Spleen (tissue), 11 donors: ENCODE results near the gene TECPR1. TPM values are rescaled to one million over a fixed set of nuclear protein-coding genes. Genes with fewer than 3 reads are reported as not detected.

Source experiments
- DNase-seq: peaks from one replicate; pipeline ENCODE4 v3.0.0-alpha.2; 2020
- H3K27ac ChIP-seq, 8 donors: fragments of 200-600 bp; sonication (generic) in 7 of 8; 1 replicate in 4 of 8; 2 replicates in 4 of 8; pipeline versions ENCODE4 v1.5.0 to v1.8.0; 2016 to 2021; ENCODE audit warnings: inconsistent platforms in 4 of 8, mild to moderate bottlenecking in 4 of 8, moderate library complexity in 1 of 8
- H3K27me3 ChIP-seq, 7 donors: fragments of 200-600 bp; sonication (generic) in 6 of 7; replicated peaks in 1 of 7; 1 replicate in 4 of 7; 2 replicates in 3 of 7; pipeline versions ENCODE4 v1.5.0 to v1.8.0; 2016 to 2021; ENCODE audit warnings: inconsistent platforms in 3 of 7, mild to moderate bottlenecking in 1 of 7
- H3K36me3 ChIP-seq, 6 donors: fragments of 200-600 bp; sonication (generic) in 5 of 6; 1 replicate in 4 of 6; 2 replicates in 2 of 6; pipeline versions ENCODE4 v1.5.0 to v1.8.0; 2016 to 2021; ENCODE audit warnings: inconsistent platforms in 2 of 6
- H3K4me1 ChIP-seq, 6 donors: fragments of 200-600 bp; sonication (generic) in 5 of 6; 1 replicate in 3 of 6; 2 replicates in 3 of 6; pipeline versions ENCODE4 v1.5.0 to v1.8.0; 2016 to 2021; ENCODE audit warnings: inconsistent platforms in 3 of 6
- H3K4me3 ChIP-seq, 8 donors: fragments of 200-600 bp; sonication (generic) in 7 of 8; 1 replicate in 4 of 8; 2 replicates in 4 of 8; pipeline versions ENCODE4 v1.5.0 to v1.8.0; 2016 to 2021; ENCODE audit warnings: inconsistent platforms in 4 of 8, mild to moderate bottlenecking in 4 of 8, moderate library complexity in 2 of 8
- H3K9me3 ChIP-seq, 8 donors: fragments of 200-600 bp; sonication (generic) in 7 of 8; 1 replicate in 4 of 8; 2 replicates in 4 of 8; pipeline versions ENCODE4 v1.5.0 to v1.8.0; 2016 to 2021; ENCODE audit warnings: inconsistent platforms in 4 of 8
- POLR2A ChIP-seq, 3 donors: fragments of 450-650 bp; IDR thresholded peaks; one replicate each; pipeline ENCODE4 v1.5.1; 2017; ENCODE audit warnings: antibody characterized with exemption in 3 of 3, mild to moderate bottlenecking in 1 of 3
- POLR2AphosphoS5 ChIP-seq, 3 donors: sonication (generic); formaldehyde crosslinking; IDR thresholded peaks; one replicate each; pipeline ENCODE4 v1.5.1; 2017; ENCODE audit warnings: antibody characterized with exemption in 3 of 3
- WGBS, 5 donors: extraction: QIAGEN DNeasy Blood & Tissue Kit in 3 of 5; methylation state at CpG; one replicate each; pipeline versions ENCODE4 v1.1.5 to v1.1.7; 2013 to 2018; 5-methylcytosine and 5-hydroxymethylcytosine counted together
- intact Hi-C: fragments of 100-400 bp; cut with DNase I; formaldehyde crosslinking; loops from one replicate; pipeline ENCODE4 v1.15.0; 2023; ENCODE audit warnings: low total_unique reads
- polyA plus RNA-seq, 3 donors: library from polyadenylated mRNA; stranded (reverse); fragments of 200-250 nt; gene quantifications; one replicate each; pipeline ENCODE4 v1.2.1, GENCODE V29; 2013
- total RNA-seq, 7 donors: library from RNA; depleted of rRNA in 3 of 7; stranded (reverse); fragments of >200 nt in 3 of 7; fragmentation: NEBNext Ultra II Directional in 4 of 7; extraction: Animal tissue kit (Norgen Biotek cat#: 25700) in 4 of 7; gene quantifications; one replicate each; pipeline versions ENCODE4 v1.1.0 to v1.2.1, GENCODE V29; 2016 to 2021
- TF ChIP-seq, protein P1 (sequence below), 11 experiments: fragments of 200-600 bp in 7 of 11; fragments of 450-650 bp in 4 of 11; sonication (generic) in 4 of 11; IDR thresholded peaks in 8 of 11; conservative IDR thresholded peaks in 3 of 11; 1 replicate in 7 of 11; 2 replicates in 4 of 11; pipeline versions ENCODE4 v1.4.0 to v1.8.0; 2016 to 2021; ENCODE audit warnings: antibody characterized with exemption in 11 of 11, inconsistent platforms in 4 of 11, mild to moderate bottlenecking in 1 of 11
- donor health status: healthy with polysubstance abuse.
- donor health status: DM: no; HTN: no; CAD: no; lungs with moderate emphysema.
- donor health status: DM: no; HTN: no; CAD: no.
- donor health status: Bipolar disorder and iron deficiency.
- donor health status: healthy.
- donor health status: DM: no; HTN: no; CAD: no.
- donor health status: DM: yes; HTN: yes; CAD: no.

Gene TECPR1
- total and polyA plus RNA-seq, 10 donors, result 8.4 to 86.4 (median 40.1) TPM

DNA sequence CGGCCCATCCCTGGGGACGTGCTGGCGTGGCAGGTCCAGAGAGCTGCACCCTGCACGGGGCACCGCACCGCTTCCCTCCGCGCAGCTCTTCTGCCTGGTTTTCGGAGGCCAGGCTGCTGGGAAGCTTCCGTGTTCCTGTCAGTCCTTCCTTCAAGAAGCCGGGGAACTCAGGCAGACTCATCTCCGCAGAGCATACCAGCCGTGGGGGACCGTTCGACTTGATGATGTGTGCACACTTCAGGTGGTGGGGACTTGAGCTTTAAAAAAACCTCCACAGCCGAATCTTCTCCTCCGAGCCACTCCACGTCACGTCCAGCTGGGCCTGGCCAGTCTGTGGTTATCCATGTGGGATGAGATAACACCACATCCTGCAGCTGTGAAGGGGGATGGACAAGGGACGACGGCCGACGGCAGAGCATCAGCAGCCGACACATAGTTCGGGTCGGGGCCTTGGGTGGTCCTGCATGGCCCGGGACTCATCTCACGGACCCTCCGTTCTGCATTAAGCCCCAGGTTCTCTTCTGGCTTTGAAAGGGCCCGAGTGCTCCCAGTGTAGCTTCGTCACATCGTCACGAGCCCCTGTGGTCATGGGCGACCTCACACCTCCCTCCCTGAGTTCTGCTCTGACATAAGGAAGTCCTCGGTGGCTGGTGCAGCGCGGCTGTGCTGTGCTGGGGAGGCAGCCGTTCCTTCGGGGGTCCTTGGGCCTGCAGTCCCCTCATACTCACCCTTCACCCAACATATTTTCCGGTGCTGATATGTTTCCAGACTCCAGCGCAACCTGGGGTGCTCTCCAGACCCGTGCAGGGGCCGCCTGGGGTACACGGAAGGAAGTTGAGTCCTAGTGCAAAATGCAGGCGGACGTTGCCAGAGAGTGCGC lies 45.3 kb downstream of the TECPR1 start:
- Histone ChIP-seq H3K27ac (no peak overlapping the region), H3K9me3 (no peaks in the 10 kb centered on the region), H3K4me3 (no peak overlapping the region), H3K27me3 (peaks cover 0 to 15% (median 5%) of the 10 kb centered on the region in 7 donors), H3K36me3 (peaks cover 0 to 68% (median 33%) of the 10 kb centered on the region in 6 donors), H3K4me1 (peaks cover 7 to 33% (median 29%) of the 10 kb centered on the region in 6 donors)
- peak; percentile 71 for DNase-seq
- intact Hi-C loops, result no loop called here
- TF ChIP-seq POLR2AphosphoS5 (IDR thresholded peaks at IDR 0.05), result peak in 1 of 3 donors; percentile 34
- TF ChIP-seq, protein P1, sequence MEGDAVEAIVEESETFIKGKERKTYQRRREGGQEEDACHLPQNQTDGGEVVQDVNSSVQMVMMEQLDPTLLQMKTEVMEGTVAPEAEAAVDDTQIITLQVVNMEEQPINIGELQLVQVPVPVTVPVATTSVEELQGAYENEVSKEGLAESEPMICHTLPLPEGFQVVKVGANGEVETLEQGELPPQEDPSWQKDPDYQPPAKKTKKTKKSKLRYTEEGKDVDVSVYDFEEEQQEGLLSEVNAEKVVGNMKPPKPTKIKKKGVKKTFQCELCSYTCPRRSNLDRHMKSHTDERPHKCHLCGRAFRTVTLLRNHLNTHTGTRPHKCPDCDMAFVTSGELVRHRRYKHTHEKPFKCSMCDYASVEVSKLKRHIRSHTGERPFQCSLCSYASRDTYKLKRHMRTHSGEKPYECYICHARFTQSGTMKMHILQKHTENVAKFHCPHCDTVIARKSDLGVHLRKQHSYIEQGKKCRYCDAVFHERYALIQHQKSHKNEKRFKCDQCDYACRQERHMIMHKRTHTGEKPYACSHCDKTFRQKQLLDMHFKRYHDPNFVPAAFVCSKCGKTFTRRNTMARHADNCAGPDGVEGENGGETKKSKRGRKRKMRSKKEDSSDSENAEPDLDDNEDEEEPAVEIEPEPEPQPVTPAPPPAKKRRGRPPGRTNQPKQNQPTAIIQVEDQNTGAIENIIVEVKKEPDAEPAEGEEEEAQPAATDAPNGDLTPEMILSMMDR (IDR thresholded peaks at IDR 0.05 in 8 of 11, conservative IDR thresholded peaks at IDR 0.05 in 3 of 11), result no peak
- no peak for TF ChIP-seq POLR2A (IDR thresholded peaks at IDR 0.05)
- 93 to 96% (median 95%) methylated on average over 40 to 47 of the region's 47 CpGs for WGBS, 5 donors

DNA sequence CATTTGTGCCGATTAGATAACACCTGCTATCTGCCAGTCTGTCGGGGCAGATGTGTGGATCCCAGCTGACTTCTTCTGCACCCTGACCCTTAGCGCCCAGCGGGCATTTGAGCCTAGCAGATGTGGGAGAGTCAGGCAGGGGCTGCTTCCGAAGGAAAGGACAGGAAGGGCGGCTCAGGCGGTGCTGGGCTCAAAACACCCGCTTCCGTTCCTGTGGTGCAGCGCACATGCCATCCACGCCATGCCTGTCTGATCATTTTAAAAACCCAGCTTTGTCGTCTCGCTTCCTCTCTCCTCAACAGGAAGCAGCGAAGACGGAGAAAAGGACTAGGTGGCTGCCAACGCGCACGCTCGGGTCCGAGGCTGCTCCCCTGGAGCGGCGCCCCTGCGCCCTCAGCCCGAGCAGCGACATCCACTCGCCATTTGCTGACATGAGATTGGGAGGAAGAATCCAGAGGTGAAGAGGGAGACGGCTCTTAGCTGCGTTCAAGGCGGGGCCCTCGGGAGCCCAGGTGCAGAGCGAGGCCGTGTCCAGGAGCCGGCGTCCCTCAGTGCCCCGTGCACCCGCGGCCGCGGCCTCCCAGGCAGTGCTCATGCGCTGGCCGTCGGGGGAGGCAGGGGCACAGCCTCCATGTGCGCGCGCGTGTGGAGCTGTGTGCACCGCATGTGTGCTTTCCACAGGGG lies 46.7 kb downstream of the TECPR1 start:
- intact Hi-C loops, result no loop called here
- Histone ChIP-seq H3K36me3 (peaks cover 0 to 68% (median 33%) of the 10 kb centered on the region in 6 donors), H3K4me1 (peaks cover 7 to 37% (median 34%) of the 10 kb centered on the region in 6 donors), H3K4me3 (no peak overlapping the region), H3K9me3 (no peaks in the 10 kb centered on the region), H3K27ac (no peak overlapping the region), H3K27me3 (peaks cover 0 to 1% (median 0%) of the 10 kb centered on the region in 7 donors)
- 96 to 97% (median 96%) methylated on average over 32 to 47 of the region's 47 CpGs for WGBS, 5 donors
- peak; percentile 74 for DNase-seq
- peak in 1 of 3 donors; percentile 35 for TF ChIP-seq POLR2AphosphoS5 (IDR thresholded peaks at IDR 0.05)
- TF ChIP-seq, protein P1 (IDR thresholded peaks at IDR 0.05 in 8 of 11, conservative IDR thresholded peaks at IDR 0.05 in 3 of 11), result no peak

DNA sequence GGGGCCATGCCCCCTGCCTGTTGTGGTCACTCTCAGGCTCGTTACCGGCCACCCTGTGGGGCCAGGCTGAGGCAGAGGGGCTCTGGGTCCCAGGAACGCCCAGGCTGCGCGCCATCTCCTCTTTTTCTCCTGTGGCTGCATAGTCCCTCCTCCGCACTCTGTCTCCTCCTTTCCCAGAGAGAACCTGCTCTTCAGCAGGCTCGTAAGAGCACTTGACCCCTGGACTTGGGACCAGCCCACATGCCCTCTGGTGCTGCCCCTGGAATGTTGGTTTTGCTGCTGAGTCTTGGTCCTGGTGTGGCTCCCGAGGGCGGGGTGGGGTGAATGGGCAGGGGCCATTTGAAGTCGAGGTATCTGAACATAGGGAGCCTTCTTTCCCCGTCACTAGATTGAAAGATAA lies 47.4 kb downstream of the TECPR1 start:
- Histone ChIP-seq H3K27me3 (no peaks in the 10 kb centered on the region), H3K4me3 (no peak overlapping the region), H3K36me3 (peaks cover 0 to 68% (median 33%) of the 10 kb centered on the region in 6 donors), H3K9me3 (no peaks in the 10 kb centered on the region), H3K4me1 (peaks cover 7 to 43% (median 40%) of the 10 kb centered on the region in 6 donors), H3K27ac (no peak overlapping the region)
- intact Hi-C loops, result no loop called here
- TF ChIP-seq, protein P1 (IDR thresholded peaks at IDR 0.05 in 8 of 11, conservative IDR thresholded peaks at IDR 0.05 in 3 of 11), result no peak
- TF ChIP-seq POLR2A (IDR thresholded peaks at IDR 0.05) (no peak), POLR2AphosphoS5 (IDR thresholded peaks at IDR 0.05) (no peak)
- DNase-seq, result peak; percentile 63
- WGBS, 5 donors, result 93 to 98% (median 95%) methylated on average over 11 of the region's 11 CpGs
